SJCRH30 (cell line): Measurements from ENCODE around the gene PHACTR2. TPM values are rescaled to one million over a fixed set of nuclear protein-coding genes. Genes with fewer than 3 reads are reported as not detected.

Experiments
- DNase-seq, 2 experiments: peaks; one replicate each; pipeline ENCODE4 v3.0.0-alpha.2; 2015 to 2020
- H3K27ac ChIP-seq: fragments of 250-450 bp; sonication (Bioruptor Pico); 2 replicates; pipeline ENCODE4 v1.5.1; 2020; ENCODE audit warnings: mild to moderate bottlenecking, moderate library complexity
- H3K27me3 ChIP-seq: fragments of 250-450 bp; sonication (Bioruptor Pico); 2 replicates; pipeline ENCODE4 v1.5.1; 2020; ENCODE audit warnings: mild to moderate bottlenecking, moderate library complexity
- H3K36me3 ChIP-seq: fragments of 250-450 bp; sonication (Bioruptor Pico); 2 replicates; pipeline ENCODE4 v1.5.1; 2020; ENCODE audit warnings: mild to moderate bottlenecking, moderate library complexity
- H3K4me1 ChIP-seq: fragments of 250-450 bp; sonication (Bioruptor Pico); 2 replicates; pipeline ENCODE4 v1.5.1; 2020; ENCODE audit warnings: mild to moderate bottlenecking, moderate library complexity
- H3K4me3 ChIP-seq: fragments of 250-450 bp; sonication (Bioruptor Pico); 2 replicates; pipeline ENCODE4 v1.5.1; 2020; ENCODE audit warnings: mild to moderate bottlenecking, moderate library complexity
- H3K9me3 ChIP-seq: fragments of 250-450 bp; sonication (Bioruptor Pico); replicated peaks from 2 replicates; pipeline ENCODE4 v1.5.1; 2020; ENCODE audit warnings: mild to moderate bottlenecking, moderate library complexity
- total RNA-seq: library from RNA; depleted of rRNA; stranded (reverse); fragments of >200 nt; shearing (Covaris generic); gene quantifications from 2 replicates; pipeline ENCODE4 v1.2.3, GENCODE V29; 2014

PHACTR2 gene
- total RNA-seq, 1 experiment from 2014 or later, result 63.7 TPM

DNA sequence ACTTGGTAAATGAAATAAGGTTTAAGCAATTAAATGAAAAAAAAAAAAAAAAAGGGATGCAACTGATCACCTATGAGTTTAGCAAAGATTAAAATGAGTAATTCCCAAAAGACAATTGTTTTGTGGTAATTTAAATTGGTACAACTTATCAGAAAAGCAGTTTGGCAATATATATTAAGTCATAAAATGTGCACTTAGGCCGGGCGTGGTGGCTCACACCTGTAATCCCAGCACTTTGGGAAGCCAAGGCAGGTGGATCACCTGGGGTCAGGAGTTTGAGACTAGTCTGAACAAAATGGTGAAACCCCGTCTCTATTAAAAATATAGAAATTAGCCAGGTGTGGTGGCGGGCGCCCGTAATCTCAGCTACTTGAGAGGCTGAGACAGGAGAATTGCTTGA lies 7.9 kb downstream of the PHACTR2 start:
- H3K27ac ChIP-seq, result no peak overlapping the region
- H3K27me3 ChIP-seq, result no peaks in the 10 kb centered on the region
- no peak overlapping the region for H3K4me3 ChIP-seq
- H3K9me3 ChIP-seq, result no peaks in the 10 kb centered on the region; the same call in 1 of the 2 replicates
- no peaks in the 10 kb centered on the region for H3K36me3 ChIP-seq
- peaks cover 10% of the 10 kb centered on the region for H3K4me1 ChIP-seq
- no peak for DNase-seq

DNA sequence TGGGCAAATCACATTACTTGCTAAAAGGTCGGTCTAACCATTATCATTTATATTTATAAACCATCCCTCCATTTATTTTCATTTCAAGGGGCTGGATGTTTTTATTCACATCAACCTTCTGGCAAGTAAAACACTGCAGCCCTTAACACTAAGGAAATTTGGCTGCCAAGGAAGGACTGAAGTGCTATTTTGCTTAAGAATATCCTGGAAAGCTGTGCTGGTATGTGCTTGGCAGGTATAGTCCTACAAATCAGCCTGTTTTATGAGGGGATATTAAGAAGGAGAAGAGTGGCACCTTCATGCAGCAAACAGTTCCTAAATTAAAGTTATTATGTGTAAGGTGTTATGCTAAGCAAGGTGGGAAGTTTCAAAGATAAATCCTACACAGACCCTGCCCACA lies 9.8 kb downstream of the PHACTR2 start:
- Histone ChIP-seq H3K36me3 (no peaks in the 10 kb centered on the region), H3K4me3 (no peak overlapping the region), H3K27me3 (no peaks in the 10 kb centered on the region), H3K9me3 (no peaks in the 10 kb centered on the region; the same call in 1 of the 2 replicates), H3K4me1 (peaks cover 10% of the 10 kb centered on the region), H3K27ac (no peak overlapping the region)
- DNase-seq, result no peak

DNA sequence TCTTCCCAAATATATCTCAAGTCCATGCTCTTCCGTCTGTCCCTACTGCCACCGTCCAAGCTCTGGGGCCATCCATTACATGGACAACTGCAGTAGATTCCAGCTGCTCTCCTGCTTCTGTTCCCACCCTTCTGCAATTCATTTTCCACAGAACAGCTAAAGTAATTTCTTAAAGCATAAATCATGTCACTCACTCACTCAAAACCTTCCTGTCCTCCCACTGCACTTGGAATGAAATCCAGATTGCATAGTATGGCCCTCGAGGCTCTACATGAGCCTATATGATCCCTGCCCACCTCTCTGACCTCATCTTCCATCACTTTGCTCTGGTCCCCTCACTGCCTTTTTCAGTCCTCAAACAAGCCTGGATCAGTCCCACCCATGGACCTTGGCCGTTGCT lies 10.9 kb downstream of the PHACTR2 start:
- Histone ChIP-seq H3K27ac (no peak overlapping the region), H3K9me3 (no peaks in the 10 kb centered on the region), H3K4me1 (peaks cover 10% of the 10 kb centered on the region), H3K27me3 (no peaks in the 10 kb centered on the region), H3K36me3 (no peaks in the 10 kb centered on the region), H3K4me3 (no peak overlapping the region)
- no peak for DNase-seq

DNA sequence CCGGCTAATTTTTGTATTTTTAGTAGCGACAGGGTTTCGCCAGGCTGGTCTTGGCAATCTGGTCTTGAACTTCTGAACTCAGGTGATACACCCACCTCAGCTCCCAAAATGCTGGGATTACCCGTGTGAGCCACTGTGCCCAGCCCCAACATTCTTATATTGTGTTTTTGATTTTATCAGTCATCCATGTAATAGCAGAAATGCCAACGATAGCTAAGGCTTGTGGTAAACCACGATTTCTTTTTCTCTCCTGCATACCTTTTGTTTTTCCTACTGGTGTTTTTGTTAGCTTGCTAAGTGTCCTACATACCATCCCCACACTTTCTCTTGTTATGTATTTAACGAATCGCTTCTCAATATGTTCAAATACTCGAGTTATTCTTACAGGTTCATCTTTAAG lies 12.1 kb downstream of the PHACTR2 start:
- Histone ChIP-seq H3K4me1 (peaks cover 15% of the 10 kb centered on the region), H3K36me3 (no peaks in the 10 kb centered on the region), H3K4me3 (no peak overlapping the region), H3K27ac (no peak overlapping the region; the same call in 1 of the 2 replicates), H3K9me3 (no peaks in the 10 kb centered on the region), H3K27me3 (no peaks in the 10 kb centered on the region)
- no peak for DNase-seq

DNA sequence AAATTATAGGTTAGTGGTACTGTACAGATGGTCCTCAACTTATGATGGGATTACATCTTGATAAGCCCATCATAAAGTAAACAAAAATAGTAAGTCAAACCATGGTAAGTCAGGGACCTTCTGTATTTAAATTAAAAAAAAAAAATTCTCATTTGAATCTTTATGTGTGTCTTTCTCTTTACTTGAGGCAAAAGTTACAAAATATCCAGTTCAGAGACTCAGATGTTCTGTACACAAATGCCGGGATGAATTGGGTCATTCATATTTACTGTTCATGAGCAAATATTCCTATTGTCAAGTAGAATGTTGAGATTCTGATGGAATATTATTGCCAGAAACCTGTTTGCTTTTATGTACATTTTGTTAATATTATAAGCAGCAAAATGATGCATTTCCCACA lies 13.4 kb downstream of the PHACTR2 start:
- H3K4me3 ChIP-seq, result no peak overlapping the region
- H3K36me3 ChIP-seq, result no peaks in the 10 kb centered on the region
- peaks cover 15% of the 10 kb centered on the region for H3K4me1 ChIP-seq
- no peaks in the 10 kb centered on the region for H3K9me3 ChIP-seq
- no peak for DNase-seq
- H3K27ac ChIP-seq, result no peak overlapping the region
- H3K27me3 ChIP-seq, result no peaks in the 10 kb centered on the region

DNA sequence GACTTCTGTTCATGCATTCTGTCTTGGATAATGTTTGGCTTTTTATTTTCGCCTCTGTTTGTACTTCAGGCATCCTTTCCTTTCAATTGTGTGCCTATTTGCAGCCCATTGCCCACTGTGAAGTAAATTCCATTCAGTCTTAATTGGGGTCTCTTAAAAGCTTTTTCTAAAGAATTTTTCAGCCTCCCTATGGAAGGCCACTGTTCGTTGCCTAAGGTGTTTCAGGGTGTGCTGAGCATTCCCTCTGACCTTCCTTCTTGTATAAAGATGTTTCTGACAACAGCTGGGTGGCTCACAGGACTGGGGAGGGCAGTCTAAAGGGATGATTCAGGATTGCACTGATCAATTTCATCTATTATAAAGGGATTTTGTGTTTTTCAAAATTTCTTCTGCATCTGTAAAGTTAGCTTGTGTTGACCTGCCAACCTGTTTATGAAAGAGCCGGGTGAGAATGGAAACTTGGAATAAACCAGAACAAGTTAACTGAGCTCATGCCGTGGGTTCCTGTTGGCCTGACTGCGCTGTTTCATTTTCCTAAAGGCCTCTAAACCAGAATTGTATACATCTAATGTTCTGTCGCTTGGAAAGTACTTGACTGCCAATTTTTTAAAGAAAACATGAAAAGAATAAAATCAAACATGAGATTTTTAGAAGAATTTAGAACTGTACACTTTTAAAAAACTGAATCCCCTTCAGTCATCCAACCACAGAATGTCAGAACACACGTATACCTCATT lies 14.3 kb downstream of the PHACTR2 start:
- no peak for DNase-seq
- no peak overlapping the region for H3K27ac ChIP-seq
- no peaks in the 10 kb centered on the region for H3K36me3 ChIP-seq

DNA sequence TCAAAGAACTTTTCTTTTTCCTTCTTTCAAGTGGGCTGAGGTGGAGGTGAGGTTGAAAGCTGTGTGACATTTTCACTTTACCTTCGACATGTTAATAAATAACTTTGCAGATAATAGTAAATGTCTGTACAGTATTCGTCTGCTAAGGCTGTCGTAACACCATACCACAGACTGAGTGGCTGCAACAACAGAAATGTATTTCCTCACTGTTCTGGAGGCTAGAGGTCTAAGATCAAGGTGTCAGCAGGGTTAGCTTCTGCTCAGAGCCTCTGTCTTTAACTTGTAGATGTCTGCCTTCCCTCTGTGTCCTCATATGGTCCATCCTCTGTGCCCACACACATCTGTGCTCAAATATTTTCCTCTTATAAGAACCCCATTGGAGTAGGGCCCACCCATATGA lies 14.9 kb downstream of the PHACTR2 start:
- H3K27ac ChIP-seq, result no peak overlapping the region
- peaks cover 15% of the 10 kb centered on the region for H3K4me1 ChIP-seq
- no peak overlapping the region for H3K4me3 ChIP-seq
- H3K9me3 ChIP-seq, result no peaks in the 10 kb centered on the region
- DNase-seq, result no peak
- no peaks in the 10 kb centered on the region for H3K36me3 ChIP-seq
- no peaks in the 10 kb centered on the region for H3K27me3 ChIP-seq

More for the DNA sequence above, 14.3 kb downstream of the PHACTR2 start:
- H3K9me3 ChIP-seq, result no peaks in the 10 kb centered on the region
- H3K4me1 ChIP-seq, result peaks cover 15% of the 10 kb centered on the region
- no peak overlapping the region for H3K4me3 ChIP-seq
- H3K27me3 ChIP-seq, result no peaks in the 10 kb centered on the region

DNA sequence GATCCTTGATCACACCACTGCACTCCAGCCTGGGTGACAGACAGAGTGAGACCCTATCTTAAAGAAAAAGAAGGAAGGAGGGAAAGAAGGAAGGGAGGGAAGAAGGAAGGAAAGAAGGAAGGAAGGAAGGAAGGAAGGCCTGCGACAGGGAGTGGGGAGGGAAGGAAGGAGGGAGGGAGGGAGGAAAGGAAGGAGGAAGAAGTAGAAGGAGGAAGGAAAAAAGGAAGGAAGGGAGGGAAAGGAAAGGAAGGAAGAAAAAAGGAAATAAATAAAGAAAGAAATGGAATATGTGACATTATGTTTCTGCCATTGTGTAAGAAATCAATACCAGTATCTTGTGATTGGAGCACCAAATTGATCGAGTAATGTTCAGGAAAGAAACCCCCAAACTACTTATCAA lies 16.2 kb downstream of the PHACTR2 start:
- no peak overlapping the region for H3K4me3 ChIP-seq
- no peak for DNase-seq
- no peaks in the 10 kb centered on the region for H3K9me3 ChIP-seq
- H3K27ac ChIP-seq, result no peak overlapping the region
- peaks cover 18% of the 10 kb centered on the region for H3K4me1 ChIP-seq
- H3K27me3 ChIP-seq, result no peaks in the 10 kb centered on the region
- no peaks in the 10 kb centered on the region for H3K36me3 ChIP-seq

DNA sequence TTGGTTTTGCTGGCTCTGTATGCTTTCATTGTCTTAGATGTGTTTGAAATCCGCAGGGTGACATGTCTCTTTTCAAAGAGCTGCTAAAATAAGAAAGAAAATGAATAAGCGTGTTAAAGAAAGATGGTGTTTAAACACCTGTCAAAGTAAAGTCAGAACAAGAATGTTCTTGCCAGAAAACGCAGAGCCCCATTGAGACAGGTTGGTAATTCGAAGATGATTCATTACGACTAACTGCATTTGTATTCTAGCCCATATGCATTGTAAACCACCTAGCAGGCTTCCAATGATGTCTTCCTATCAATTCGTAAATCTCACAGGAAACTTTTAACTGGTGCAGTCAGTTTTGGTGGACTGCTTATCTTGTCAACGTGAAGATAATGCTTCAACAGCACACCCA lies 16.8 kb downstream of the PHACTR2 start:
- H3K36me3 ChIP-seq, result no peaks in the 10 kb centered on the region
- H3K27ac ChIP-seq, result no peak overlapping the region
- H3K9me3 ChIP-seq, result no peaks in the 10 kb centered on the region
- no peak for DNase-seq
- no peaks in the 10 kb centered on the region for H3K27me3 ChIP-seq
- H3K4me3 ChIP-seq, result no peak overlapping the region
- peaks cover 17% of the 10 kb centered on the region for H3K4me1 ChIP-seq

DNA sequence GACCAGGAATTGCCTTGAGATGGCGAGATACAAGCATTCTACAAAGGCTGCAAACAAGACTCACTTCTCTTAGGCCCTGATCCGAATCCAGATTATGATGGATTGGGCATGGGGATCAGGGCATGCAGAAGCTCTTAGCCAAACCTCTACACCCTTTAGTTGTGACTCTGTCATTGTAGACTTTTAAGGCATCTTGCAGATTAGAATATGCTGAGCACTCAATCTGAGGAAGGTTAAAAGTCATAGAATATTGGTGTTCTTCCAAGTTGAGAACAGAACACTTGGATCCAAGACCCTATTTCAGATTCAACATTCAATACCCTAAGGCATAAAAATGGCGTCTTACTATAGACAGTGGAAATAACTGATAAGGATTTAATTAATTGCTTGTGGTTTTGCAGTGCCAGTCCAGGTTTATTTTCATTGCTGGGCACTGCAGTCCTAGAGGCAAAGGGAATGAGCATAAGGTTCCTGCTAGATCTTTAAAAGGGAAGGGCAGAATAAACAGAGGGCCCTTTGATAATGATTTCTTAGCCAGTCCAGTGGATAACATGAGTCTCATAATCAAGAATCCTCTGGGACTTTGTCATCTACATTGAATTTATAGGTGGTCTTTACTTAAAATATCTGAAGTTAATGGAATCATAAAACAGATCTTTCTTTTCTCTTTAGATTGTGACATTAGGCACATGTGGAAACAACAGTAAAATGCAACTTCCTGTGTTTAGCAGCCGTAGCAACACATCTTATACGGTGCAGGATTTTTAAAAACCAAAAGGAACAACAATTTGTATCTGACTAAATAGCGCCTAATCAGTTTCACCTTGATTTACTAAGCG lies 17.6 kb downstream of the PHACTR2 start:
- Histone ChIP-seq H3K9me3 (no peaks in the 10 kb centered on the region), H3K36me3 (no peaks in the 10 kb centered on the region), H3K27ac (no peak overlapping the region), H3K27me3 (no peaks in the 10 kb centered on the region), H3K4me1 (peaks cover 10% of the 10 kb centered on the region), H3K4me3 (no peak overlapping the region)
- DNase-seq, result no peak

DNA sequence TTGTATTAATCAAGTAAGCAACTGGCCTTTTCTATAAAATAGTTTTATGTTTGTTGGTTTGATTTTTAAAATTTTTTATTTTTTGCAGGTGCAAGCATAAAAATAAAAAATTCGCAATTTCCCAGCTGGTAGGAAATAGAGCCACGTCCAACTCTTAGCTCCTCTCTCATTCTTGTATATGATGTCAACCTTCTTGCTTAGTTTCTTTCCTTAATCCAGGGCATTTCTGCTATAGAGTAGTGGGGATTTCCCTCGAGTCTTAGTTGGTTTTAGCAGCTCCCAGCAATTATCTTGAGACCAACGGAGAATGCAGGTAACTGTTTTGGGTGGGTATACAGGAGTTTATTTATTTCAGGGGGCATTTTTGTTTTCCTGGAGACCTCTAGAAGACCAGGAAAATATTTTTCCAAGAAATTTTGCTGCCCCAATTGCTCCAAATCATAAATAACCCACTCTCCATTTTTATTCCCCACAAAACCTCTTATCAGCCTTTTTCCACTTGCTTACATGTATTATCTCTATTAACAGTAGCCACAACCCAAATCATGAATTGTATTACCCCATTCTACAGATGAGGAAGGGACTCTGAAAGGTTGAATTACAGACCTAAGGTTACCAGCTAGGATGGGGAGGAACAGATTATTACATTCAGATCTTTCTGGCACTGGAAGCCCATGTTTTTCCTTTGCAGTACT lies 18.4 kb downstream of the PHACTR2 start:
- no peaks in the 10 kb centered on the region for H3K27me3 ChIP-seq
- peaks cover 13% of the 10 kb centered on the region for H3K4me1 ChIP-seq
- H3K36me3 ChIP-seq, result no peaks in the 10 kb centered on the region
- no peaks in the 10 kb centered on the region for H3K9me3 ChIP-seq
- H3K4me3 ChIP-seq, result no peak overlapping the region
- no peak overlapping the region for H3K27ac ChIP-seq
- no peak for DNase-seq

DNA sequence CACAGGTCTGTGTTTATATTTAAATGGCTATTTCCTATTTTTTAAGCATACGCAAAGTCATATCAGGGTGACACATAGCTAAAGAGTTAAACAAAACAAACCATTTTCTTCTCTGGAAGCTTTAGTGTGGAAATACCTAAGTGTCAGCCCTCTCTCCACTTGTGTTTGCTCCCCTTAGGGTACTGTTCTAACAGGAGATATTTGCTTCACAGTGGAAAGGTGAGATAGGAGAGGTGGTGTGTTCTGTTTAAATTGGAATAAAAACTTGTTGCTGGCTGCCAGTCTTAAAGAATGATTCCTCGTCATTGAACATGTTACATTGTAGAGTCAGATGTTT lies 18.9 kb downstream of the PHACTR2 start:
- H3K9me3 ChIP-seq, result no peaks in the 10 kb centered on the region
- no peaks in the 10 kb centered on the region for H3K27me3 ChIP-seq
- no peaks in the 10 kb centered on the region for H3K36me3 ChIP-seq
- H3K4me3 ChIP-seq, result no peak overlapping the region
- H3K4me1 ChIP-seq, result peaks cover 16% of the 10 kb centered on the region
- no peak for DNase-seq
- H3K27ac ChIP-seq, result no peak overlapping the region

DNA sequence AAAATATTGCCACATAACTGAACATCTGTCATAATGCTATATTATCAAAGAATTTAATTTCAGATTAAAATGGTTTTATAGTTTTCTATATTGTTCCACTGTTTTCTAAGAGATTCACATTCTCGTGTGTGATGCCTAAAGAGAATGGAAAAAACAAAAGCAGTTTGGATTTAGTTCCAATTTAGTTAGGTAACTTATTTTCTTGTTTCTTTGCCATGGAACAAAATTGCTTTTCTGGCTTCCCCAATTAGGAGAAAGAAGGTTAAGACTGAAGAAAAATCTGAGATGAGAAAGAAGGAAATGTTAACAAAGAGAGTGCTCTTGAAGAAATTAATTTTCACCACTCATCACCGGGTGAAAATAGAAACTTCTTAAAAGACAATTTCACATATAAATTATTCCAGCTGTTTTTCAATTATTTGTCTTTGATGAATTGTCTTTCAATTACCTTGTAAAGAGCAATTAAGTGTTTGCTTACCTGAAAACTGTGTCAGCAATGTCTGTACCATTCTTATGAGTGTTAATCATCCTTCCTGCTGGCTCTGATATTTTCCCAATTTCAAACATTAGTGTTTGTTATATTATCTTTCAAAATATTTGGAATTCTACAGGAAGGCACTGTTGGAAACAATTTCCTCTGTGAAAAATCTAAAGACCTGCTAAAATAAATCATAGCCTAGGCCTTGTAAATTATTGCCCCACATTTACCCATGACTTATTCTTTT lies 19.5 kb downstream of the PHACTR2 start:
- H3K27me3 ChIP-seq, result no peaks in the 10 kb centered on the region
- H3K4me1 ChIP-seq, result peaks cover 18% of the 10 kb centered on the region
- no peak overlapping the region for H3K4me3 ChIP-seq
- no peak for DNase-seq
- H3K27ac ChIP-seq, result no peak overlapping the region
- H3K36me3 ChIP-seq, result no peaks in the 10 kb centered on the region
- H3K9me3 ChIP-seq, result no peaks in the 10 kb centered on the region

DNA sequence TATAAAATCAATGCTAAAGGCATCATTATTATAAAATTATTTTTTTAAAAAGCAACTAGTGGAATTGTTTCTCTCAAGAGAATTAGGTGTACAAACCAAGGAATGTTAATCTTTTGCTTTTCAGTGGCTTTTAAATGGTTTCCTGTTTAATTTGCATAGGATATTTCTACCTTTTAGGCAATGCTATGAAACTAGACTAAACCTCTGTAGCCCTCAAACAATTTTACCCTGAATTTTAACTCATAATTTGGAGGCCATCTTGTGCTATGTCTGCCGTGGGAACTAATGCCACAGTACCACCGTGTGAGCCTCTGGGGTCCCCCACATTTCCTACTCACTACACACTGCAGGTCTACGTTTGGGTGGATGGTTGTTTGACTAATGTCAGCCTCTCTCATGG lies 20.6 kb downstream of the PHACTR2 start:
- Histone ChIP-seq H3K9me3 (no peaks in the 10 kb centered on the region), H3K4me3 (no peak overlapping the region), H3K27ac (no peak overlapping the region)

More for the DNA sequence above, 20.6 kb downstream of the PHACTR2 start:
- DNase-seq, result no peak
- Histone ChIP-seq H3K27me3 (no peaks in the 10 kb centered on the region), H3K36me3 (no peaks in the 10 kb centered on the region), H3K4me1 (peaks cover 18% of the 10 kb centered on the region)
